GM12878 (cell line): ENCODE data around the gene SIGMAR1. TPM values are rescaled to one million over a fixed set of nuclear protein-coding genes. Genes with fewer than 3 reads are reported as not detected.

ENCODE experiments used
- ATAC-seq: fragments of 200-7000 bp; cut with Tn5 transposase; 3 replicates; pipeline ENCODE4 v1.9.1; 2020; ENCODE audit warnings: mild to moderate bottlenecking, moderate library complexity
- BruUV-seq: library from RNA; stranded (reverse); fragments of 400-500 nt; replicated peaks from 2 replicates; lab custom pipeline; 2021; lab: Mats Ljungman, UMichigan
- CTCF ChIA-PET: fragments of 300-600 bp; sonication (Branson Sonifier 250); formaldehyde crosslinking; extraction: SDS; loops from one replicate; lab custom pipeline; 2021; ENCODE audit warnings: inconsistent platforms; lab: Yijun Ruan, JAX
- POLR2A ChIA-PET: fragments of 350-600 bp; formaldehyde crosslinking; extraction: SDS; loops from one replicate; lab custom pipeline; 2021; ENCODE audit warnings: inconsistent platforms; lab: Charles Lee
- RAD21 ChIA-PET: fragments of 300-600 bp; sonication (Branson Sonifier 250); formaldehyde crosslinking; loops from one replicate; lab custom pipeline; 2023; ENCODE audit warnings: antibody characterized with exemption; ENCODE audit not compliant: unreplicated experiment; lab: Charles Lee
- SMC1A ChIA-PET: fragments of 300-600 bp; sonication (Branson Sonifier 250); formaldehyde crosslinking; loops from one replicate; lab custom pipeline; 2023; ENCODE audit not compliant: unreplicated experiment, uncharacterized antibody; lab: Charles Lee
- DNase-seq: peaks from one replicate; pipeline ENCODE4 v3.0.0-alpha.2; 2011; ENCODE audit warnings: low read depth, low spot score
- FAIRE-seq: peaks from 3 replicates; lab custom pipeline; 2011; peaks lifted over from hg19 to GRCh38; lab: Jason Lieb, UNC
- H2AFZ ChIP-seq: 2 replicates; pipeline ENCODE4 v1.6.0; 2011; ENCODE audit warnings: low read depth, low read length, control low read depth; ENCODE audit not compliant: control insufficient read depth
- H3K27ac ChIP-seq: 2 replicates; pipeline ENCODE4 v1.5.1; 2011; ENCODE audit warnings: control low read depth; ENCODE audit not compliant: control insufficient read depth, insufficient read depth
- H3K27me3 ChIP-seq, 2 experiments: replicated peaks in 1 of 2; 2 replicates each; pipeline versions ENCODE4 v1.6.0 to v1.6.1; 2011; ENCODE audit warnings: low read length in 1 of 2; ENCODE audit not compliant: control insufficient read depth in 2 of 2, insufficient read depth in 2 of 2
- H3K36me3 ChIP-seq, 2 experiments: 2 replicates each; pipeline ENCODE4 v1.5.1; 2011; ENCODE audit warnings: low read length in 1 of 2; ENCODE audit not compliant: control insufficient read depth in 2 of 2, insufficient read depth in 2 of 2
- H3K4me1 ChIP-seq: 2 replicates; pipeline ENCODE4 v1.6.1; 2011; ENCODE audit warnings: mild to moderate bottlenecking, low read length, moderate library complexity, mixed read lengths; ENCODE audit not compliant: control insufficient read depth, insufficient read depth
- H3K4me2 ChIP-seq: 2 replicates; pipeline ENCODE4 v1.6.0; 2011; ENCODE audit warnings: control low read depth; ENCODE audit not compliant: control insufficient read depth, insufficient read depth
- H3K4me3 ChIP-seq: fragments of 200-600 bp; sonication (generic); 2 replicates; pipeline ENCODE4 v1.5.1; 2016
- H3K79me2 ChIP-seq: 2 replicates; pipeline ENCODE4 v1.6.0; 2011; ENCODE audit warnings: low read length; ENCODE audit not compliant: control insufficient read depth, insufficient read depth
- H3K9ac ChIP-seq: 2 replicates; pipeline ENCODE4 v1.8.0; 2011; ENCODE audit warnings: low read length, control low read depth, mixed read lengths; ENCODE audit not compliant: control insufficient read depth, insufficient read depth
- H3K9me3 ChIP-seq: replicated peaks from 3 replicates; pipeline ENCODE4 v1.5.1; 2011; ENCODE audit warnings: mild to moderate bottlenecking, low read length; ENCODE audit not compliant: control insufficient read depth, insufficient read depth
- H4K20me1 ChIP-seq: 2 replicates; pipeline ENCODE4 v1.6.0; 2011; ENCODE audit not compliant: control insufficient read depth, insufficient read depth
- CHD1 ChIP-seq: IDR thresholded peaks from 2 replicates; pipeline ENCODE4 v1.6.1; 2012; ENCODE audit warnings: low read depth, low read length, improper control_type of control experiment
- LARP7 ChIP-seq: fragments of 450-650 bp; IDR thresholded peaks from 2 replicates; pipeline ENCODE4 v1.6.1; 2017; ENCODE audit warnings: mild to moderate bottlenecking
- MEF2A ChIP-seq: IDR thresholded peaks from 2 replicates; pipeline ENCODE4 v1.6.1; 2011; ENCODE audit warnings: low read depth, mild to moderate bottlenecking, low read length, moderate library complexity; ENCODE audit not compliant: insufficient read depth
- MEF2B ChIP-seq: fragments of 450-650 bp; IDR thresholded peaks from 2 replicates; pipeline ENCODE4 v1.6.1; 2018; ENCODE audit warnings: mild to moderate bottlenecking, moderate library complexity; ENCODE audit not compliant: partially characterized antibody, poor library complexity, severe bottlenecking
- MLLT1 ChIP-seq: fragments of 450-650 bp; IDR thresholded peaks from 2 replicates; pipeline ENCODE4 v1.6.1; 2016; ENCODE audit warnings: mild to moderate bottlenecking
- NBN ChIP-seq: fragments of 450-650 bp; IDR thresholded peaks from 2 replicates; pipeline ENCODE4 v1.6.1; 2016
- NR2C1 ChIP-seq: fragments of 450-650 bp; IDR thresholded peaks from 2 replicates; pipeline ENCODE4 v1.6.1; 2017; ENCODE audit warnings: antibody characterized with exemption, mild to moderate bottlenecking, moderate library complexity
- PAX5 ChIP-seq: IDR thresholded peaks from 2 replicates; pipeline ENCODE4 v1.6.1; 2011; ENCODE audit warnings: low read depth, low read length, borderline replicate concordance
- PKNOX1 ChIP-seq: fragments of 450-650 bp; IDR thresholded peaks from 2 replicates; pipeline ENCODE4 v1.6.1; 2016; ENCODE audit warnings: mild to moderate bottlenecking
- POLR2AphosphoS2 ChIP-seq: IDR thresholded peaks from 2 replicates; pipeline ENCODE4 v1.6.1; 2011; ENCODE audit warnings: low read depth, mild to moderate bottlenecking, low read length, improper control_type of control experiment, moderate library complexity
- RFX5 ChIP-seq: IDR thresholded peaks from 2 replicates; pipeline ENCODE4 v1.6.1; 2011; ENCODE audit warnings: low read depth, low read length, improper control_type of control experiment
- SUPT20H ChIP-seq: IDR thresholded peaks from 2 replicates; pipeline ENCODE4 v1.6.1; 2011; ENCODE audit warnings: low read depth, mild to moderate bottlenecking, low read length, moderate library complexity, borderline replicate concordance; ENCODE audit not compliant: control insufficient read depth
- WGBS: methylation state at CpG from one replicate; pipeline ENCODE4 v1.1.6; 2016; ENCODE audit warnings: low lambda C conversion rate; ENCODE audit not compliant: insufficient replicate concordance, insufficient coverage; ENCODE audit errors: missing lambda C conversion rate; 5-methylcytosine and 5-hydroxymethylcytosine counted together
- in situ Hi-C: fragments of 300-500 bp; cut with MboI; formaldehyde crosslinking; loops from 9 replicates; pipeline ENCODE4 v1.14.3; 2018; ENCODE audit warnings: mixed read lengths
- intact Hi-C: fragments of 100-400 bp; cut with micrococcal nuclease; formaldehyde crosslinking; loops from one replicate; pipeline ENCODE4 v1.14.2; 2022; ENCODE audit not compliant: unreplicated experiment
- polyA plus RNA-seq, 11 experiments: library from polyadenylated mRNA; depleted of rRNA in 4 of 11; unstranded in 6 of 11; stranded (reverse) in 5 of 11; fragments of >200 nt; fragmentation: Nextera tagmentation in 4 of 11; fragmentation: Illumina TruSeq in 1 of 11; extraction: Ambion mirVana in 4 of 11; extraction: Trizol in 1 of 11; gene quantifications; 1 replicate in 1 of 11; 2 replicates in 10 of 11; pipeline versions ENCODE4 v1.2.1 to v1.2.3, GENCODE V29; 2011 to 2016; ENCODE audit warnings: inconsistent platforms in 2 of 11, missing spikeins in 2 of 11, low read depth in 1 of 11
- total RNA-seq, 4 experiments: library from RNA; depleted of rRNA in 3 of 4; stranded (reverse); fragments of >200 nt in 3 of 4; fragmentation: Illumina TruSeq in 1 of 4; extraction: Trizol in 1 of 4; gene quantifications; 2 replicates each; pipeline versions ENCODE4 v1.2.1 to v1.2.3, GENCODE V29; 2013 to 2021
- TF ChIP-seq, protein P1 (sequence below): fragments of 450-650 bp; IDR thresholded peaks from 2 replicates; pipeline ENCODE4 v1.6.1; 2017; ENCODE audit warnings: mild to moderate bottlenecking, moderate library complexity

The SIGMAR1 gene
- total and polyA plus RNA-seq, 10 of the 15 experiments (the other 5 are each of a cell fraction or from before 2014, with no cell fraction given), result 7.1 to 133 (median 69.5) TPM

- ChIA-PET RAD21 (interaction anchor here (0.5 to 1.2 kb wide), 3 partner anchors 101 to 804 kb away, joined by 3 read pairs; no protein-coding TSS in a partner anchor), POLR2A (no interaction called here), SMC1A (no interaction called here), CTCF (interaction anchor here (0.6 to 3.1 kb wide), 7 partner anchors 8 to 188 kb away, joined by 3 to 32 read pairs (median 5); no protein-coding TSS in a partner anchor)
- H2AFZ ChIP-seq, result no peak overlapping the region
- no peak overlapping the region for H3K27ac ChIP-seq
- ATAC-seq (no peak; the same call in 2 of the 3 replicates), FAIRE-seq (no peak), DNase-seq (no peak)
- H3K9me3 ChIP-seq, result no peaks in the 10 kb centered on the region
- TF ChIP-seq SUPT20H (no peak), PKNOX1 (no peak), MLLT1 (no peak), NBN (no peak), NR2C1 (no peak), MEF2A (no peak), LARP7 (no peak), POLR2AphosphoS2 (no peak), RFX5 (no peak), PAX5 (no peak), CHD1 (no peak), MEF2B (no peak)
- TF ChIP-seq, protein P1, sequence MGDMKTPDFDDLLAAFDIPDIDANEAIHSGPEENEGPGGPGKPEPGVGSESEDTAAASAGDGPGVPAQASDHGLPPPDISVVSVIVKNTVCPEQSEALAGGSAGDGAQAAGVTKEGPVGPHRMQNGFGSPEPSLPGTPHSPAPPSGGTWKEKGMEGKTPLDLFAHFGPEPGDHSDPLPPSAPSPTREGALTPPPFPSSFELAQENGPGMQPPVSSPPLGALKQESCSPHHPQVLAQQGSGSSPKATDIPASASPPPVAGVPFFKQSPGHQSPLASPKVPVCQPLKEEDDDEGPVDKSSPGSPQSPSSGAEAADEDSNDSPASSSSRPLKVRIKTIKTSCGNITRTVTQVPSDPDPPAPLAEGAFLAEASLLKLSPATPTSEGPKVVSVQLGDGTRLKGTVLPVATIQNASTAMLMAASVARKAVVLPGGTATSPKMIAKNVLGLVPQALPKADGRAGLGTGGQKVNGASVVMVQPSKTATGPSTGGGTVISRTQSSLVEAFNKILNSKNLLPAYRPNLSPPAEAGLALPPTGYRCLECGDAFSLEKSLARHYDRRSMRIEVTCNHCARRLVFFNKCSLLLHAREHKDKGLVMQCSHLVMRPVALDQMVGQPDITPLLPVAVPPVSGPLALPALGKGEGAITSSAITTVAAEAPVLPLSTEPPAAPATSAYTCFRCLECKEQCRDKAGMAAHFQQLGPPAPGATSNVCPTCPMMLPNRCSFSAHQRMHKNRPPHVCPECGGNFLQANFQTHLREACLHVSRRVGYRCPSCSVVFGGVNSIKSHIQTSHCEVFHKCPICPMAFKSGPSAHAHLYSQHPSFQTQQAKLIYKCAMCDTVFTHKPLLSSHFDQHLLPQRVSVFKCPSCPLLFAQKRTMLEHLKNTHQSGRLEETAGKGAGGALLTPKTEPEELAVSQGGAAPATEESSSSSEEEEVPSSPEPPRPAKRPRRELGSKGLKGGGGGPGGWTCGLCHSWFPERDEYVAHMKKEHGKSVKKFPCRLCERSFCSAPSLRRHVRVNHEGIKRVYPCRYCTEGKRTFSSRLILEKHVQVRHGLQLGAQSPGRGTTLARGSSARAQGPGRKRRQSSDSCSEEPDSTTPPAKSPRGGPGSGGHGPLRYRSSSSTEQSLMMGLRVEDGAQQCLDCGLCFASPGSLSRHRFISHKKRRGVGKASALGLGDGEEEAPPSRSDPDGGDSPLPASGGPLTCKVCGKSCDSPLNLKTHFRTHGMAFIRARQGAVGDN, result no peak
- peaks cover 25 to 39% of the 10 kb centered on the region in 2 experiments for H3K27me3 ChIP-seq
- intact Hi-C loops (loop anchor here (2.0 kb wide), 1 partner anchor 188 kb away; no protein-coding TSS in a partner anchor), in situ Hi-C loops (loop anchor here (5.0 kb wide), 1 partner anchor 49 kb away; no protein-coding TSS in a partner anchor)
- H3K4me3 ChIP-seq, result no peak overlapping the region
- peaks cover 2% of the 10 kb centered on the region; the same call in 1 of the 2 replicates for H3K4me1 ChIP-seq
- no TSS peak for BruUV-seq
- H3K79me2 ChIP-seq, result no peaks in the 10 kb centered on the region
- H3K9ac ChIP-seq, result no peak overlapping the region
- H3K4me2 ChIP-seq, result no peak overlapping the region
- H4K20me1 ChIP-seq, result peaks cover 11% of the 10 kb centered on the region
- 4% methylated on average over 13 of the region's 26 CpGs for WGBS
- no peaks in the 10 kb centered on the region for H3K36me3 ChIP-seq
Measured at GRCh38 chr9:34592895-34593601, 44.5 kb downstream of the SIGMAR1 start.
